Tibial nerve (tissue), 3 donors: ENCODE data around the gene LSM10.

Source experiments
- CTCF ChIP-seq, 5 experiments: fragments of 200-600 bp in 3 of 5; fragments of 450-650 bp in 2 of 5; sonication (generic) in 3 of 5; IDR thresholded peaks; one replicate each; pipeline ENCODE4 v1.5.1; 2016 to 2019; ENCODE audit warnings: antibody characterized with exemption in 5 of 5, mild to moderate bottlenecking in 3 of 5, moderate library complexity in 2 of 5
- POLR2A ChIP-seq, 2 donors: fragments of 450-650 bp; IDR thresholded peaks; one replicate each; pipeline ENCODE4 v1.6.1; 2017; ENCODE audit warnings: antibody characterized with exemption in 2 of 2, mild to moderate bottlenecking in 2 of 2, moderate library complexity in 2 of 2

- TF ChIP-seq CTCF (IDR thresholded peaks at IDR 0.05), result no peak
- no peak for TF ChIP-seq POLR2A (IDR thresholded peaks at IDR 0.05)
Observed at GRCh38 chr1:36366091-36366661, 31.5 kb downstream of the LSM10 start.
